ENCODE data around the gene KDM2B.

DNA sequence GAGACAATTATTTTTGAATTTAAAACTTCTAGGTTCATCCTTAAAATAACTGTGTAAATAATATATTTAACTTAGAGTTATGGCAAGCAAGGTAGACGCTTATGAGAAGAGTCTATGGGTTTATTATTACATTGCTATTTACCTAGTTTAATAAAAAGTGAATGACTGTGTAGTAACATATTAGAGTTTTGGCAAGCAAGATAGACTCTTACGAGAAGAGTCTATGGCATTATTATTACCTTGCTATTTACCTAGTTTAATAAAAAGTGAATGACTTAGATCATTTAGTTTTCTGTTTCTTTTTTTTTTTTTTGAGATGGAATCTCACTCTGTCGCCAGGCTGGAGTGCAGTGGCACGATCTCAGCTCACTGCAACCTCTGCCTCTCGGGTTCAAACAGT lies 177.1 kb downstream of the KDM2B start:
- TF ChIP-seq EZH2 (IDR thresholded peaks at IDR 0.05) (no peak), POLR2AphosphoS5 (IDR thresholded peaks at IDR 0.05; ENCODE audit: borderline replicate concordance, low read depth, low read length) (no peak)

Data from SK-N-MC (cell line).